Neural progenitor cell (in vitro differentiated cells): ENCODE measurements around the gene ACYP2. TPM values are rescaled to one million over a fixed set of nuclear protein-coding genes. Genes with fewer than 3 reads are reported as not detected.

Source experiments
- DNase-seq: peaks from one replicate; pipeline ENCODE4 v3.0.0-alpha.2; 2016; ENCODE audit warnings: low spot score
- H2AFZ ChIP-seq: fragments of 200-600 bp; sonication (generic); replicated peaks from 2 replicates; pipeline ENCODE4 v1.6.1; 2016; ENCODE audit warnings: antibody characterized with exemption
- H3F3A ChIP-seq: fragments of 200-600 bp; sonication (generic); 2 replicates; pipeline ENCODE4 v1.6.1; 2016; ENCODE audit warnings: antibody characterized with exemption, low read depth
- H3K27ac ChIP-seq: fragments of 200-600 bp; sonication (generic); 2 replicates; pipeline ENCODE4 v1.5.1; 2016; ENCODE audit warnings: mild to moderate bottlenecking
- H3K27me3 ChIP-seq: fragments of 200-600 bp; sonication (generic); 2 replicates; pipeline ENCODE4 v1.6.1; 2016; ENCODE audit warnings: mild to moderate bottlenecking, moderate library complexity
- H3K36me3 ChIP-seq: fragments of 200-600 bp; sonication (generic); 2 replicates; pipeline ENCODE4 v1.5.1; 2016
- H3K4me1 ChIP-seq: fragments of 200-600 bp; sonication (generic); 2 replicates; pipeline ENCODE4 v1.6.1; 2016; ENCODE audit warnings: mixed run types
- H3K4me2 ChIP-seq: fragments of 200-600 bp; sonication (generic); 2 replicates; pipeline ENCODE4 v1.6.1; 2016
- H3K4me3 ChIP-seq: fragments of 200-600 bp; sonication (generic); 2 replicates; pipeline ENCODE4 v1.5.1; 2016
- H3K79me2 ChIP-seq: fragments of 200-600 bp; sonication (generic); 2 replicates; pipeline ENCODE4 v1.6.1; 2016; ENCODE audit warnings: low read depth
- H3K9ac ChIP-seq: fragments of 200-600 bp; sonication (generic); 2 replicates; pipeline ENCODE4 v1.6.1; 2016
- H3K9me3 ChIP-seq: fragments of 200-600 bp; sonication (generic); 2 replicates; pipeline ENCODE4 v1.5.1; 2016; ENCODE audit warnings: low read depth
- H4K20me1 ChIP-seq: fragments of 200-600 bp; sonication (generic); 2 replicates; pipeline ENCODE4 v1.6.1; 2016; ENCODE audit warnings: low read depth
- H3K27ac Mint-ChIP-seq: 3 replicates; pipeline ENCODE4 v1.8.0; 2021; ENCODE audit warnings: mixed read lengths
- H3K27me3 Mint-ChIP-seq: 2 replicates; pipeline ENCODE4 v1.8.0; 2022; ENCODE audit warnings: low read depth, mild to moderate bottlenecking, inconsistent platforms, moderate library complexity, mixed read lengths; ENCODE audit not compliant: insufficient read depth
- H3K36me3 Mint-ChIP-seq: 3 replicates; pipeline ENCODE4 v1.8.0; 2021; ENCODE audit warnings: mixed read lengths
- H3K4me1 Mint-ChIP-seq: 3 replicates; pipeline ENCODE4 v1.8.0; 2021; ENCODE audit warnings: mixed read lengths
- H3K4me3 Mint-ChIP-seq: 3 replicates; pipeline ENCODE4 v1.8.0; 2021; ENCODE audit warnings: mild to moderate bottlenecking, moderate library complexity, mixed read lengths
- H3K9me3 Mint-ChIP-seq: 3 replicates; pipeline ENCODE4 v1.8.0; 2020; ENCODE audit warnings: mixed read lengths
- EZH2 ChIP-seq: fragments of 200-600 bp; sonication (generic); IDR thresholded peaks from 2 replicates; pipeline ENCODE4 v1.6.1; 2017; ENCODE audit warnings: antibody characterized with exemption, mild to moderate bottlenecking, moderate library complexity
- EZH2phosphoT487 ChIP-seq: fragments of 200-600 bp; sonication (generic); IDR thresholded peaks from 2 replicates; pipeline ENCODE4 v1.6.1; 2017; ENCODE audit warnings: antibody characterized with exemption
- total RNA-seq: library from RNA; depleted of rRNA; stranded (reverse); fragments of >200 nt; gene quantifications from 2 replicates; pipeline ENCODE4 v1.2.3, GENCODE V29; 2015; ENCODE audit warnings: low replicate concordance
- TF ChIP-seq, protein P1 (sequence below): fragments of 200-600 bp; sonication (generic); IDR thresholded peaks from 2 replicates; pipeline ENCODE4 v1.5.1; 2017; ENCODE audit warnings: antibody characterized with exemption, mild to moderate bottlenecking

ACYP2 gene
- total RNA-seq, 1 donor from 2014 or later: 9.7 TPM

DNA sequence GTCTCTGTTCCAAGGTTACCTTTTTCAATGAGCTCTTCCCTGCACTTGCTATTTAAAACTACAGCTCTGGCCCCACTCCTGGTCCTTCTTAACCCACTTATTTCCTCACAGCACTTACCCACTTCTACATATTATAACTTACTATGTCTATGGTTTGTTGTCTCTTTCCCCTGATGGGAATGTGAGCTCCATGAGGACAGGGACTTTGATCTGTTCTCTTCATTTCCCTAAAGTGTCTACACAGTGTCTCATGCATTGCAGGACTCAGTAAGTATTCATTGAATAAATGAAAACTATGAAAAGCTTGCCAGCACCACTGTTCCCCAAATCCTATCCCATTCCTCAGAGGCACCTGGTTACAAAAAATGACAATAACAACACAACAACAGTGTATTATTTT, 18.3 kb upstream of the ACYP2 start:
- no peak overlapping the region for H3K4me2 ChIP-seq
- H3K79me2 ChIP-seq: no peaks in the 10 kb centered on the region
- H3K27me3 Mint-ChIP-seq: no peaks in the 10 kb centered on the region
- no peak overlapping the region for H3K9ac ChIP-seq
- DNase-seq: no peak
- no peak overlapping the region for H3K4me3 Mint-ChIP-seq
- H3K9me3 Mint-ChIP-seq: peaks cover 16% of the 10 kb centered on the region
- H3K4me1 ChIP-seq: peaks cover 9% of the 10 kb centered on the region
- H3K27ac Mint-ChIP-seq: no peak overlapping the region
- no peaks in the 10 kb centered on the region for H4K20me1 ChIP-seq
- H3K36me3 ChIP-seq: no peaks in the 10 kb centered on the region
- H3K27me3 ChIP-seq: no peaks in the 10 kb centered on the region
- no peaks in the 10 kb centered on the region for H3K9me3 ChIP-seq
- H3K4me1 Mint-ChIP-seq: peaks cover 12% of the 10 kb centered on the region
- no peak overlapping the region for H3K4me3 ChIP-seq
- H3F3A ChIP-seq: peaks cover 4% of the 10 kb centered on the region
- TF ChIP-seq EZH2 (no peak), EZH2phosphoT487 (no peak)
- TF ChIP-seq, protein P1, sequence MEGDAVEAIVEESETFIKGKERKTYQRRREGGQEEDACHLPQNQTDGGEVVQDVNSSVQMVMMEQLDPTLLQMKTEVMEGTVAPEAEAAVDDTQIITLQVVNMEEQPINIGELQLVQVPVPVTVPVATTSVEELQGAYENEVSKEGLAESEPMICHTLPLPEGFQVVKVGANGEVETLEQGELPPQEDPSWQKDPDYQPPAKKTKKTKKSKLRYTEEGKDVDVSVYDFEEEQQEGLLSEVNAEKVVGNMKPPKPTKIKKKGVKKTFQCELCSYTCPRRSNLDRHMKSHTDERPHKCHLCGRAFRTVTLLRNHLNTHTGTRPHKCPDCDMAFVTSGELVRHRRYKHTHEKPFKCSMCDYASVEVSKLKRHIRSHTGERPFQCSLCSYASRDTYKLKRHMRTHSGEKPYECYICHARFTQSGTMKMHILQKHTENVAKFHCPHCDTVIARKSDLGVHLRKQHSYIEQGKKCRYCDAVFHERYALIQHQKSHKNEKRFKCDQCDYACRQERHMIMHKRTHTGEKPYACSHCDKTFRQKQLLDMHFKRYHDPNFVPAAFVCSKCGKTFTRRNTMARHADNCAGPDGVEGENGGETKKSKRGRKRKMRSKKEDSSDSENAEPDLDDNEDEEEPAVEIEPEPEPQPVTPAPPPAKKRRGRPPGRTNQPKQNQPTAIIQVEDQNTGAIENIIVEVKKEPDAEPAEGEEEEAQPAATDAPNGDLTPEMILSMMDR: no peak
- H3K36me3 Mint-ChIP-seq: no peaks in the 10 kb centered on the region
- H3K27ac ChIP-seq: no peak overlapping the region
- no peak overlapping the region for H2AFZ ChIP-seq

DNA sequence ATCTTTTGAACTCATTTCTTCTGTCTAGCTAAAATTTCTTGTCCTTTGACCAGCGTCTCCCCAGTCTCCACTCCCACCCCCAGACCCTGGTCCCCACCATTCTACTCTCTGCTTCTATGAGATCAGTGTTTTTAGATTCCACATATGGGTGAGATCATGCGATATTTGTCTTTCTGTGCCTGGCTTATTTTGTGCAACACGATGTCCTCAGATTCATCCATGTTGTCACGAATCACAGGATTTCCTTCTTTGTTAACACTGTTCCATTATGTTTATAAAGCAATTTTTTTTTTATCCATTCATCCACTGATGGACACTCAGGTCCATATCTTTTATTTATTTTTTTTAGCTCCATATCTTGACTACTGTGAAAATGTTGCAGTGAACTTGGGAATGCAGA, 16.0 kb upstream of the ACYP2 start:
- no peaks in the 10 kb centered on the region for H3K27me3 Mint-ChIP-seq
- no peaks in the 10 kb centered on the region for H3K36me3 Mint-ChIP-seq
- peaks cover 4% of the 10 kb centered on the region for H3K4me1 Mint-ChIP-seq
- Histone ChIP-seq H3K4me2 (no peak overlapping the region), H3K9me3 (no peaks in the 10 kb centered on the region), H3K27me3 (no peaks in the 10 kb centered on the region), H3K4me1 (no peaks in the 10 kb centered on the region), H4K20me1 (no peaks in the 10 kb centered on the region), H3K79me2 (no peaks in the 10 kb centered on the region), H3F3A (no peaks in the 10 kb centered on the region), H3K9ac (no peak overlapping the region), H3K27ac (no peak overlapping the region), H2AFZ (no peak overlapping the region), H3K4me3 (no peak overlapping the region), H3K36me3 (no peaks in the 10 kb centered on the region)
- H3K4me3 Mint-ChIP-seq: no peak overlapping the region
- TF ChIP-seq EZH2: no peak
- TF ChIP-seq EZH2phosphoT487: no peak
- TF ChIP-seq, protein P1: no peak
- no peak for DNase-seq
- H3K27ac Mint-ChIP-seq: no peak overlapping the region
- peaks cover 9% of the 10 kb centered on the region for H3K9me3 Mint-ChIP-seq

DNA sequence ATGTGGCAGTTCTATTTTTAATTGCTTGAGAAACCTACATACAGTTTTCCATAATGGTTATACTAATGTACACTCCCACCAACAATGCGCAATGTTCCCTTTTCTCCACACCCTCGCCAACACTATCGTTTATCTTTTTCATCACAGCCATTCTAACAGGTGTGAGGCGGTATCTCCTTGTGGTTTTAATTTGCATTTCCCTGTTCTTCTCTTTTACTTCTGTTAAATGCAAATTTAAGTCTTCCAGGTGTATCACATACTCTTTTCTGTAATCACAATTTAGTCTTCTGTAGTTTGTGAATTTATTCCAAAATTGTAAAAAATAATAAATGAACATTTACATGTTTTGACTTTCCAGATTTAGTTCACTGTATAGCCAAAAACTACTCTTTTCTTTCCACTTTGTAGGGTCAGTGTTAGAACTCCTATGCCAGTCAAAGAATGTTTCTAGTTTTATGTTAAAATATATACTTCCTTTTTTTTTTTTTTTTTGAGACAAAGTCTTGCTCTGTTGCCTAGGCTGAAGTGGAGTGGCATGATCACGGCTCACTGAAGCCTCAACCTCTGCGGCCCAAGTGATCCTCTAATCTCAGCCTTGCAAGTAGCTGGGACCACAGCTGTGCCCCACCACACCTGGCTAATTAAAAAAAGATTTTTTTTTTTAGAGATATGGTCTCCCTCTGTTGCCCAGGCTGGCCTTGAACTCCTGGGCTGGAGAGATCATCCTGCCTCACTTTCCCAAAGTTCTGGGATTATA, 15.4 kb upstream of the ACYP2 start:
- Histone ChIP-seq H3K79me2 (no peaks in the 10 kb centered on the region), H3K4me3 (no peak overlapping the region), H4K20me1 (no peaks in the 10 kb centered on the region), H2AFZ (no peak overlapping the region), H3K4me1 (no peaks in the 10 kb centered on the region), H3K9ac (no peak overlapping the region), H3K4me2 (no peak overlapping the region), H3K36me3 (no peaks in the 10 kb centered on the region), H3K27me3 (no peaks in the 10 kb centered on the region), H3K27ac (no peak overlapping the region), H3K9me3 (no peaks in the 10 kb centered on the region), H3F3A (no peaks in the 10 kb centered on the region)
- TF ChIP-seq EZH2: no peak
- TF ChIP-seq, protein P1: no peak
- TF ChIP-seq EZH2phosphoT487: no peak
- Mint-ChIP-seq H3K27me3 (no peaks in the 10 kb centered on the region), H3K9me3 (peaks cover 9% of the 10 kb centered on the region), H3K36me3 (no peaks in the 10 kb centered on the region), H3K4me3 (no peak overlapping the region), H3K4me1 (peaks cover 4% of the 10 kb centered on the region), H3K27ac (no peak overlapping the region)
- DNase-seq: no peak
